ENCODE data around the gene LRRFIP2. TPM values are rescaled to one million over a fixed set of nuclear protein-coding genes. Genes with fewer than 3 reads are reported as not detected.

Gene LRRFIP2
- total RNA-seq, 1 donor from 2014 or later, result 48.0 TPM

- no peak overlapping the region for H3K4me3 Mint-ChIP-seq (ENCODE audit: low read depth)
- DNase-seq (ENCODE audit: low spot score, unreplicated experiment), result no peak
- no peaks in the 10 kb centered on the region for H3K27me3 Mint-ChIP-seq
- no peak for TF ChIP-seq CTCF (IDR thresholded peaks at IDR 0.05; ENCODE audit: unreplicated experiment)
- peaks cover 25% of the 10 kb centered on the region for H3K36me3 Mint-ChIP-seq (ENCODE audit: insufficient read depth)
- H3K27ac Mint-ChIP-seq, result no peak overlapping the region
- H3K9me3 Mint-ChIP-seq (ENCODE audit: low read depth), result no peaks in the 10 kb centered on the region
- no peaks in the 10 kb centered on the region for H3K4me1 Mint-ChIP-seq (ENCODE audit: low read depth)
These were observed 157.5 kb downstream of the LRRFIP2 start for GRCh38 chr3:37016903-37017302.

GRCh38 chr3:37015642-37016041 is 158.7 kb downstream of the LRRFIP2 start:
- Mint-ChIP-seq H3K27ac (no peak overlapping the region), H3K4me1 (ENCODE audit: low read depth) (no peaks in the 10 kb centered on the region), H3K4me3 (ENCODE audit: low read depth) (no peak overlapping the region), H3K36me3 (ENCODE audit: insufficient read depth) (peaks cover 21% of the 10 kb centered on the region), H3K27me3 (no peaks in the 10 kb centered on the region), H3K9me3 (ENCODE audit: low read depth) (no peaks in the 10 kb centered on the region)
- DNase-seq (ENCODE audit: low spot score, unreplicated experiment), result no peak
- no peak for TF ChIP-seq CTCF (IDR thresholded peaks at IDR 0.05; ENCODE audit: unreplicated experiment)

- Mint-ChIP-seq H3K4me1 (ENCODE audit: low read depth) (no peaks in the 10 kb centered on the region), H3K27me3 (no peaks in the 10 kb centered on the region), H3K9me3 (ENCODE audit: low read depth) (no peaks in the 10 kb centered on the region), H3K36me3 (ENCODE audit: insufficient read depth) (peaks cover 16% of the 10 kb centered on the region), H3K4me3 (ENCODE audit: low read depth) (no peak overlapping the region), H3K27ac (no peak overlapping the region)
- no peak for TF ChIP-seq CTCF (IDR thresholded peaks at IDR 0.05; ENCODE audit: unreplicated experiment)
- no peak for DNase-seq (ENCODE audit: low spot score, unreplicated experiment)
These were observed 159.8 kb downstream of the LRRFIP2 start for GRCh38 chr3:37014620-37015019.

Other genes starting within 250 kb of the LRRFIP2 start
- gene TRANK1, start 229.5 kb downstream of the LRRFIP2 start, total RNA-seq, result 16.4 and 17.1 TPM in 2 replicates
- gene EPM2AIP1, start 181.5 kb downstream of the LRRFIP2 start, total RNA-seq, result 29.7 and 30.4 TPM in 2 replicates
- gene MLH1, start 181.1 kb downstream of the LRRFIP2 start, total RNA-seq, result 43.8 and 46.9 TPM in 2 replicates
- 49.9 and 52.4 TPM in 2 replicates for gene GOLGA4, start 68.7 kb upstream of the LRRFIP2 start, total RNA-seq